HEK293 (cell line): ENCODE measurements around the gene SMC6.

Source experiments
- CTCF ChIA-PET: fragments of 350-600 bp; formaldehyde crosslinking; extraction: SDS; loops from one replicate; lab custom pipeline; 2021; ENCODE audit warnings: antibody characterized with exemption; lab: Yijun Ruan, JAX
- POLR2A ChIA-PET: fragments of 300-600 bp; formaldehyde crosslinking; extraction: SDS; loops from one replicate; lab custom pipeline; 2020; ENCODE audit warnings: antibody characterized with exemption, inconsistent platforms; lab: Yijun Ruan, JAX
- H3K27ac ChIP-seq: fragments of 200-500 bp; sonication (Bioruptor generic); 2 replicates; pipeline ENCODE4 v1.5.1; 2014; ENCODE audit warnings: low read depth, low read length, control low read depth, inconsistent platforms; ENCODE audit errors: extremely low read depth
- H3K36me3 ChIP-seq, 2 experiments: fragments of 200-500 bp in 1 of 2; sonication (Bioruptor generic) in 1 of 2; 1 replicate in 1 of 2; 2 replicates in 1 of 2; pipeline ENCODE4 v1.5.1; 2014 to 2017; ENCODE audit warnings: inconsistent platforms in 2 of 2, low read length in 2 of 2; ENCODE audit not compliant: control insufficient read depth in 2 of 2, insufficient read depth in 1 of 2
- H3K4me1 ChIP-seq: fragments of 200-500 bp; sonication (Bioruptor generic); 2 replicates; pipeline ENCODE4 v1.5.1; 2014; ENCODE audit warnings: mild to moderate bottlenecking, low read length, inconsistent platforms; ENCODE audit not compliant: control insufficient read depth, insufficient read depth
- H3K4me3 ChIP-seq: 2 replicates; pipeline ENCODE4 v1.5.1; 2011; ENCODE audit warnings: low read depth, mild to moderate bottlenecking, control low read depth, low read length, moderate library complexity
- H3K9me3 ChIP-seq: fragments of 200-500 bp; sonication (Bioruptor generic); 2 replicates; pipeline ENCODE4 v1.5.1; 2014; ENCODE audit warnings: low read depth, low read length, inconsistent platforms; ENCODE audit not compliant: control insufficient read depth, insufficient read depth
- CTCF ChIP-seq: fragments of 450-650 bp; formaldehyde crosslinking; IDR thresholded peaks from 2 replicates; pipeline ENCODE4 v1.5.1; 2016; ENCODE audit warnings: missing biosample characterization, missing genetic modification characterization
- MZF1 ChIP-seq: fragments of 450-650 bp; formaldehyde crosslinking; IDR thresholded peaks from 2 replicates; pipeline ENCODE4 v1.5.1; 2017; ENCODE audit warnings: missing biosample characterization, missing genetic modification characterization, borderline replicate concordance
- PRDM1 ChIP-seq: fragments of 450-650 bp; formaldehyde crosslinking; IDR thresholded peaks from 2 replicates; pipeline ENCODE4; 2016; ENCODE audit warnings: missing biosample characterization, missing genetic modification characterization
- TCF7L2 ChIP-seq: IDR thresholded peaks from 2 replicates; pipeline ENCODE4 v1.6.1; 2011; ENCODE audit warnings: low read depth, mild to moderate bottlenecking, inconsistent platforms, low read length, moderate library complexity, borderline replicate concordance
- ZNF426 ChIP-seq: fragments of 450-650 bp; formaldehyde crosslinking; IDR thresholded peaks from 2 replicates; pipeline ENCODE4 v1.5.1; 2017; ENCODE audit warnings: missing biosample characterization, missing genetic modification characterization, mild to moderate bottlenecking, inconsistent platforms, moderate library complexity
- ZNF510 ChIP-seq: fragments of 450-650 bp; formaldehyde crosslinking; IDR thresholded peaks from 2 replicates; pipeline ENCODE4 v1.5.1; 2018; ENCODE audit warnings: mild to moderate bottlenecking, missing genetic modification characterization, missing biosample characterization; ENCODE audit not compliant: insufficient replicate concordance
- ZNF529 ChIP-seq: fragments of 450-650 bp; formaldehyde crosslinking; IDR thresholded peaks from 2 replicates; pipeline ENCODE4 v1.5.1; 2017; ENCODE audit warnings: missing genetic modification characterization, missing biosample characterization; ENCODE audit not compliant: insufficient replicate concordance
- ZNF544 ChIP-seq: fragments of 450-650 bp; formaldehyde crosslinking; IDR thresholded peaks from 2 replicates; pipeline ENCODE4 v1.5.0; 2017; ENCODE audit warnings: missing biosample characterization, missing genetic modification characterization
- ZNF610 ChIP-seq: fragments of 450-650 bp; formaldehyde crosslinking; IDR thresholded peaks from 2 replicates; pipeline ENCODE4 v1.5.1; 2016; ENCODE audit warnings: missing biosample characterization, missing genetic modification characterization, borderline replicate concordance
- ZNF626 ChIP-seq: fragments of 450-650 bp; sonication (Bioruptor Pico); formaldehyde crosslinking; IDR thresholded peaks from 2 replicates; pipeline ENCODE4 v1.5.1; 2018; ENCODE audit warnings: missing biosample characterization, missing genetic modification characterization, inconsistent platforms
- ZNF777 ChIP-seq: fragments of 450-650 bp; formaldehyde crosslinking; IDR thresholded peaks from 2 replicates; pipeline ENCODE4 v1.5.1; 2017; ENCODE audit warnings: missing biosample characterization, missing genetic modification characterization, borderline replicate concordance
- ZNF830 ChIP-seq: fragments of 450-650 bp; IDR thresholded peaks from 2 replicates; pipeline ENCODE4 v1.5.0; 2018; ENCODE audit warnings: missing biosample characterization, missing genetic modification characterization, low read depth, mild to moderate bottlenecking, moderate library complexity
- TF ChIP-seq, protein P1 (sequence below): fragments of 450-650 bp; formaldehyde crosslinking; IDR thresholded peaks from 2 replicates; pipeline ENCODE4 v1.5.1; 2017; ENCODE audit warnings: missing biosample characterization, missing genetic modification characterization
- TF ChIP-seq, protein P2 (sequence below): fragments of 450-650 bp; formaldehyde crosslinking; IDR thresholded peaks from 2 replicates; pipeline ENCODE4 v1.5.1; 2016; ENCODE audit warnings: missing biosample characterization, missing genetic modification characterization
- TF ChIP-seq, protein P3 (sequence below): fragments of 450-650 bp; formaldehyde crosslinking; IDR thresholded peaks from 2 replicates; pipeline ENCODE4 v1.5.1; 2016; ENCODE audit warnings: missing biosample characterization, missing genetic modification characterization
- TF ChIP-seq, protein P4 (sequence below): fragments of 450-650 bp; formaldehyde crosslinking; conservative IDR thresholded peaks from 2 replicates; pipeline ENCODE4 v1.5.1; 2016; ENCODE audit warnings: low read depth, missing biosample characterization, missing genetic modification characterization
- TF ChIP-seq, protein P5 (sequence below): fragments of 450-650 bp; formaldehyde crosslinking; IDR thresholded peaks from 2 replicates; pipeline ENCODE4 v1.5.1; 2016; ENCODE audit warnings: missing biosample characterization, missing genetic modification characterization, low read depth

The SMC6 gene

DNA sequence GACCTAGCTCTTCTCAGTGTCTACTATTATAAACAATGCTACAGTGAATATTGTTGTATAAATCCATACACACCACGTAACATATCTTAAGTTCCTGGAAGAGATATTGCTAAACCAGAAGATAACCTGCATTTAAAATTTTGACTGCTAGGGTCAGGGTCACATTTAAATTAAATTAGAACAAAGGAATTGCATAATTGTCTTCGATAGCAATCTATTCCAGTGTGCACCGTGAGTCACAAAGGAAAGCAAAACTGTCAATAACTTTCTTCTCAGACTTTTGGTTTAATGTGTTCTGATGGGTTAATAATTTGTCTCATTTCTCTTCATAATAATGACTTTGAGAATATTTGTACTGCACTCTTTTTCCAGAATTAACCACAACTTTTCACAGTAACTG, 4.5 kb upstream of the SMC6 start (continued):
- no peak for TF ChIP-seq ZNF426 (tag by site-specific recombination)
- TF ChIP-seq MZF1 (tag by site-specific recombination): no peak
- TF ChIP-seq ZNF529 (tag by site-specific recombination): no peak
- TF ChIP-seq, protein P1, sequence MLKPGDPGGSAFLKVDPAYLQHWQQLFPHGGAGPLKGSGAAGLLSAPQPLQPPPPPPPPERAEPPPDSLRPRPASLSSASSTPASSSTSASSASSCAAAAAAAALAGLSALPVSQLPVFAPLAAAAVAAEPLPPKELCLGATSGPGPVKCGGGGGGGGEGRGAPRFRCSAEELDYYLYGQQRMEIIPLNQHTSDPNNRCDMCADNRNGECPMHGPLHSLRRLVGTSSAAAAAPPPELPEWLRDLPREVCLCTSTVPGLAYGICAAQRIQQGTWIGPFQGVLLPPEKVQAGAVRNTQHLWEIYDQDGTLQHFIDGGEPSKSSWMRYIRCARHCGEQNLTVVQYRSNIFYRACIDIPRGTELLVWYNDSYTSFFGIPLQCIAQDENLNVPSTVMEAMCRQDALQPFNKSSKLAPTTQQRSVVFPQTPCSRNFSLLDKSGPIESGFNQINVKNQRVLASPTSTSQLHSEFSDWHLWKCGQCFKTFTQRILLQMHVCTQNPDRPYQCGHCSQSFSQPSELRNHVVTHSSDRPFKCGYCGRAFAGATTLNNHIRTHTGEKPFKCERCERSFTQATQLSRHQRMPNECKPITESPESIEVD (tag by site-specific recombination): no peak
- TF ChIP-seq ZNF626 (tag by site-specific recombination): no peak
- no peak for TF ChIP-seq ZNF544 (tag by site-specific recombination)
- no peak for TF ChIP-seq ZNF510 (tag by site-specific recombination)
- no peak for TF ChIP-seq TCF7L2
- TF ChIP-seq, protein P2, sequence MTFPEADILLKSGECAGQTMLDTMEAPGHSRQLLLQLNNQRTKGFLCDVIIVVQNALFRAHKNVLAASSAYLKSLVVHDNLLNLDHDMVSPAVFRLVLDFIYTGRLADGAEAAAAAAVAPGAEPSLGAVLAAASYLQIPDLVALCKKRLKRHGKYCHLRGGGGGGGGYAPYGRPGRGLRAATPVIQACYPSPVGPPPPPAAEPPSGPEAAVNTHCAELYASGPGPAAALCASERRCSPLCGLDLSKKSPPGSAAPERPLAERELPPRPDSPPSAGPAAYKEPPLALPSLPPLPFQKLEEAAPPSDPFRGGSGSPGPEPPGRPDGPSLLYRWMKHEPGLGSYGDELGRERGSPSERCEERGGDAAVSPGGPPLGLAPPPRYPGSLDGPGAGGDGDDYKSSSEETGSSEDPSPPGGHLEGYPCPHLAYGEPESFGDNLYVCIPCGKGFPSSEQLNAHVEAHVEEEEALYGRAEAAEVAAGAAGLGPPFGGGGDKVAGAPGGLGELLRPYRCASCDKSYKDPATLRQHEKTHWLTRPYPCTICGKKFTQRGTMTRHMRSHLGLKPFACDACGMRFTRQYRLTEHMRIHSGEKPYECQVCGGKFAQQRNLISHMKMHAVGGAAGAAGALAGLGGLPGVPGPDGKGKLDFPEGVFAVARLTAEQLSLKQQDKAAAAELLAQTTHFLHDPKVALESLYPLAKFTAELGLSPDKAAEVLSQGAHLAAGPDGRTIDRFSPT: no peak
- TF ChIP-seq, all 188 proteins: peak for 0

DNA sequence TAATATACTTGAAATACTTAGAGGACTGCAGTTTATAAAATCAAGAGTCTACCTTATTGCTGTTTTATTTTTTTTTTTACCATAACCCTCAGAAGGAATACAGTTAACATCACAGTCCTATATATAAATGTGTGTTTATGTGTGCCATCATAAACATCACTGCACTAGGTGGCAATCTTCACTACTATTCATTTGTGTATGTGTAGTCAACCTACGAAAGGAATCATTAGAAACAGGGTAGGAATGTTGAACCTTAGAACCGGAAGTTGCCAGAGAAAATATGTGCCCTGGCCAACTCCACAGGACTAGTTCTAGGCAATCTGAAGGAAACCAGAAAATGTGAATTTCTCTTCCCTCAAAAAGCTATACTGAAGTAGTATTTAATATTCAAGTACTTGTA, 3.7 kb upstream of the SMC6 start:
- no peak overlapping the region for H3K27ac ChIP-seq
- TF ChIP-seq ZNF830: no peak
- TF ChIP-seq, protein P3, sequence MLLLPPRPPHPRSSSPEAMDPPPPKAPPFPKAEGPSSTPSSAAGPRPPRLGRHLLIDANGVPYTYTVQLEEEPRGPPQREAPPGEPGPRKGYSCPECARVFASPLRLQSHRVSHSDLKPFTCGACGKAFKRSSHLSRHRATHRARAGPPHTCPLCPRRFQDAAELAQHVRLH (tag by site-specific recombination): no peak
- no peak for TF ChIP-seq PRDM1
- no peak for TF ChIP-seq ZNF777 (tag by site-specific recombination)
- TF ChIP-seq, protein P4, sequence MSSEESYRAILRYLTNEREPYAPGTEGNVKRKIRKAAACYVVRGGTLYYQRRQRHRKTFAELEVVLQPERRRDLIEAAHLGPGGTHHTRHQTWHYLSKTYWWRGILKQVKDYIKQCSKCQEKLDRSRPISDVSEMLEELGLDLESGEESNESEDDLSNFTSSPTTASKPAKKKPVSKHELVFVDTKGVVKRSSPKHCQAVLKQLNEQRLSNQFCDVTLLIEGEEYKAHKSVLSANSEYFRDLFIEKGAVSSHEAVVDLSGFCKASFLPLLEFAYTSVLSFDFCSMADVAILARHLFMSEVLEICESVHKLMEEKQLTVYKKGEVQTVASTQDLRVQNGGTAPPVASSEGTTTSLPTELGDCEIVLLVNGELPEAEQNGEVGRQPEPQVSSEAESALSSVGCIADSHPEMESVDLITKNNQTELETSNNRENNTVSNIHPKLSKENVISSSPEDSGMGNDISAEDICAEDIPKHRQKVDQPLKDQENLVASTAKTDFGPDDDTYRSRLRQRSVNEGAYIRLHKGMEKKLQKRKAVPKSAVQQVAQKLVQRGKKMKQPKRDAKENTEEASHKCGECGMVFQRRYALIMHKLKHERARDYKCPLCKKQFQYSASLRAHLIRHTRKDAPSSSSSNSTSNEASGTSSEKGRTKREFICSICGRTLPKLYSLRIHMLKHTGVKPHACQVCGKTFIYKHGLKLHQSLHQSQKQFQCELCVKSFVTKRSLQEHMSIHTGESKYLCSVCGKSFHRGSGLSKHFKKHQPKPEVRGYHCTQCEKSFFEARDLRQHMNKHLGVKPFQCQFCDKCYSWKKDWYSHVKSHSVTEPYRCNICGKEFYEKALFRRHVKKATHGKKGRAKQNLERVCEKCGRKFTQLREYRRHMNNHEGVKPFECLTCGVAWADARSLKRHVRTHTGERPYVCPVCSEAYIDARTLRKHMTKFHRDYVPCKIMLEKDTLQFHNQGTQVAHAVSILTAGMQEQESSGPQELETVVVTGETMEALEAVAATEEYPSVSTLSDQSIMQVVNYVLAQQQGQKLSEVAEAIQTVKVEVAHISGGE: no peak
- TF ChIP-seq ZNF610 (tag by site-specific recombination): no peak
- CTCF ChIA-PET: interaction anchor here (1.5 kb wide), 1 partner anchor 9 kb away, joined by 4 read pairs; no protein-coding TSS in a partner anchor
- no peaks in the 10 kb centered on the region for H3K9me3 ChIP-seq
- no peak overlapping the region for H3K4me3 ChIP-seq
- peaks cover 16% of the 10 kb centered on the region; the same call in 1 of the 2 replicates for H3K4me1 ChIP-seq
- POLR2A ChIA-PET: no interaction called here
- peaks cover 4 to 18% of the 10 kb centered on the region in 2 experiments; a peak in 2 of 3 replicates for H3K36me3 ChIP-seq

- POLR2A ChIA-PET: no interaction called here
- Histone ChIP-seq H3K4me3 (no peak overlapping the region), H3K27ac (no peak overlapping the region)
- no peak for TF ChIP-seq CTCF (tag by site-specific recombination)
- TF ChIP-seq, protein P5, sequence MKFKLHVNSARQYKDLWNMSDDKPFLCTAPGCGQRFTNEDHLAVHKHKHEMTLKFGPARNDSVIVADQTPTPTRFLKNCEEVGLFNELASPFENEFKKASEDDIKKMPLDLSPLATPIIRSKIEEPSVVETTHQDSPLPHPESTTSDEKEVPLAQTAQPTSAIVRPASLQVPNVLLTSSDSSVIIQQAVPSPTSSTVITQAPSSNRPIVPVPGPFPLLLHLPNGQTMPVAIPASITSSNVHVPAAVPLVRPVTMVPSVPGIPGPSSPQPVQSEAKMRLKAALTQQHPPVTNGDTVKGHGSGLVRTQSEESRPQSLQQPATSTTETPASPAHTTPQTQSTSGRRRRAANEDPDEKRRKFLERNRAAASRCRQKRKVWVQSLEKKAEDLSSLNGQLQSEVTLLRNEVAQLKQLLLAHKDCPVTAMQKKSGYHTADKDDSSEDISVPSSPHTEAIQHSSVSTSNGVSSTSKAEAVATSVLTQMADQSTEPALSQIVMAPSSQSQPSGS (tag by site-specific recombination): 0 out of 2 replicates have a peak, but pooled peaks have one; percentile 31
- TF ChIP-seq, all 188 proteins: peak for 1
- Histone ChIP-seq H3K9me3 (no peaks in the 10 kb centered on the region), H3K36me3 (peaks cover 0 to 15% of the 10 kb centered on the region in 2 experiments; a peak in 2 of 3 replicates), H3K4me1 (peaks cover 16% of the 10 kb centered on the region; the same call in 1 of the 2 replicates)
- CTCF ChIA-PET: interaction anchor here (1.5 kb wide), 1 partner anchor 10 kb away, joined by 4 read pairs; no protein-coding TSS in a partner anchor
Observed at GRCh38 chr2:17756668-17757067, 3.1 kb upstream of the SMC6 start.
